ENCODE results near the gene SH2D7.
A peak's percentile ranks its signal among the peaks of the same experiment; 100 is the strongest.

Gene SH2D7

GRCh38 chr15:78077871-78078210, 14.5 kb upstream of the SH2D7 start:
- no peak for DNase-seq (ENCODE audit: low read depth in 2 of 2)

GRCh38 chr15:78079298-78080087, 12.9 kb upstream of the SH2D7 start:
- no peak for DNase-seq (ENCODE audit: low read depth in 2 of 2)

- no peak for DNase-seq (ENCODE audit: low read depth in 2 of 2)
Observed at GRCh38 chr15:78080088-78080460, 12.3 kb upstream of the SH2D7 start.

- no peak for DNase-seq (ENCODE audit: low read depth in 2 of 2)
Observed at GRCh38 chr15:78082106-78082742, 10.1 kb upstream of the SH2D7 start.

- no peak for DNase-seq (ENCODE audit: low read depth in 2 of 2)
Observed at GRCh38 chr15:78082743-78083110, 9.6 kb upstream of the SH2D7 start.

GRCh38 chr15:78083186-78083585, 9.2 kb upstream of the SH2D7 start:
- DNase-seq (ENCODE audit: low read depth in 2 of 2), result no peak

GRCh38 chr15:78083687-78084448, 8.5 kb upstream of the SH2D7 start:
- DNase-seq (ENCODE audit: low read depth in 2 of 2), result no peak

GRCh38 chr15:78084449-78084750, 8.0 kb upstream of the SH2D7 start:
- no peak for DNase-seq (ENCODE audit: low read depth in 2 of 2)

GRCh38 chr15:78085928-78086327, 6.4 kb upstream of the SH2D7 start:
- peak; percentile 94 for DNase-seq (ENCODE audit: low read depth in 2 of 2)

- no peak for DNase-seq (ENCODE audit: low read depth in 2 of 2)
Observed at GRCh38 chr15:78087951-78088772, 4.2 kb upstream of the SH2D7 start.

- DNase-seq (ENCODE audit: low read depth in 2 of 2), result no peak
Observed at GRCh38 chr15:78088773-78089080, 3.6 kb upstream of the SH2D7 start.

- no peak for DNase-seq (ENCODE audit: low read depth in 2 of 2)
Observed at GRCh38 chr15:78090422-78091063, 1.8 kb upstream of the SH2D7 start.

GRCh38 chr15:78093242-78094020, 1.1 kb downstream of the SH2D7 start:
- DNase-seq (ENCODE audit: low read depth in 2 of 2), result peak; percentile 81 to 85

GRCh38 chr15:78097667-78098066, 5.3 kb downstream of the SH2D7 start:
- no peak for DNase-seq (ENCODE audit: low read depth in 2 of 2)

GRCh38 chr15:78098131-78098755, 5.9 kb downstream of the SH2D7 start:
- DNase-seq (ENCODE audit: low read depth in 2 of 2), result no peak

GRCh38 chr15:78100886-78101285, 8.5 kb downstream of the SH2D7 start:
- no peak for DNase-seq (ENCODE audit: low read depth in 2 of 2)

GRCh38 chr15:78101423-78102105, 9.2 kb downstream of the SH2D7 start:
- DNase-seq (ENCODE audit: low read depth in 2 of 2), result no peak

GRCh38 chr15:78102211-78102610, 9.8 kb downstream of the SH2D7 start:
- DNase-seq (ENCODE audit: low read depth in 2 of 2), result no peak

- DNase-seq (ENCODE audit: low read depth in 2 of 2), result no peak
Observed at GRCh38 chr15:78102741-78103140, 10.4 kb downstream of the SH2D7 start.

All from fibroblast of skin of left biceps (primary cell).